Retinal pigment epithelial cell (primary cell): Measurements from ENCODE around the gene MSMP.

Experiments
- DNase-seq: peaks from one replicate; pipeline ENCODE4 v3.0.0-alpha.2; 2010; ENCODE audit warnings: low read depth
- H3K4me3 ChIP-seq: 2 replicates; pipeline ENCODE4 v1.5.1; 2011; ENCODE audit warnings: mild to moderate bottlenecking, low read length, control low read depth, moderate library complexity
- CTCF ChIP-seq: conservative IDR thresholded peaks from 2 replicates; pipeline ENCODE4 v1.5.1; 2011; ENCODE audit warnings: low read depth, low read length, control low read depth, inconsistent platforms

Gene MSMP

DNA sequence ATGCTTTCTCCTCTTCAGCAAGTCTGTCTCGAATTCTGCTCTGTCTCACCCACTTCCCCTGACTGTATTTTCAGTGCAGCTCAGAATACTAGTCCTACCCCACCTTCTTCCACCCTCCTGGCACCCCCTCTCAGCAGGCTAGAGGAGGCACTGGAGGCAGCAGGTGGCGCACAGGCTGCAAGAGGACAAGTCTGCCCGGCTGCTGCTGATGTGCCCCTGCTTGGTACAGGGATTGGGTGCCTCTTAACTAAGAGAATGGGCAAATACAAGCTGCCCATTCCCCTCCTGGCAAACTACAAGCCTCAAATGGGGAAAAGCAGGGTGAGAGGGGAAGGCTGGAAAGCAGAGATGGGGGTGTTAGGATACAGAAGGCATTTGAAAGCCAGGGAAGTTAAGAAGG, 27.1 kb downstream of the MSMP start:
- peak; percentile 37 for DNase-seq
- peak; percentile 53 for TF ChIP-seq CTCF
- no peak overlapping the region for H3K4me3 ChIP-seq

DNA sequence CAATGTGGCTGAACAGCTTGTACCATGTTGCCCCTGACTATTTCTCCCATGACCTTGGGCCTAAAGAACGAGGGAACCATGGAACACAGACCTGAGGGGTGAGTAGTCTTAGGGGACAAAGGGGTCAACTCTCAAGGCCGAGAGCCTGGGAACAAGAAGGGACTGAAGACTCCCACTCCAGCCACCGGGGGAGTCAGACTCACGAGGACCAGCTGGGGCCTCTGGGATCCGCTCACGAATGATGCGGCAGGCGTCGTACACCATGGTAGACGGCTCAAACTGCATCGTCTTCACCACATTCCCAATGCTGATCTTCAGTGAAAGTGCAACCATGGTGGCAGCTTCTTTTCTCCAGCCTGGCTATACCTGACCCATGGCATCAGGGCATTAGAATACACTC, 28.7 kb downstream of the MSMP start:
- no peak for DNase-seq
- TF ChIP-seq CTCF, result no peak
- no peak overlapping the region for H3K4me3 ChIP-seq

- H3K4me3 ChIP-seq, result no peak overlapping the region
- no peak for DNase-seq
- no peak for TF ChIP-seq CTCF
Measured at GRCh38 chr9:35723908-35724307, 30.2 kb downstream of the MSMP start.

GRCh38 chr9:35723426-35723825, 30.6 kb downstream of the MSMP start:
- DNase-seq, result no peak
- H3K4me3 ChIP-seq, result no peak overlapping the region
- TF ChIP-seq CTCF, result no peak

DNA sequence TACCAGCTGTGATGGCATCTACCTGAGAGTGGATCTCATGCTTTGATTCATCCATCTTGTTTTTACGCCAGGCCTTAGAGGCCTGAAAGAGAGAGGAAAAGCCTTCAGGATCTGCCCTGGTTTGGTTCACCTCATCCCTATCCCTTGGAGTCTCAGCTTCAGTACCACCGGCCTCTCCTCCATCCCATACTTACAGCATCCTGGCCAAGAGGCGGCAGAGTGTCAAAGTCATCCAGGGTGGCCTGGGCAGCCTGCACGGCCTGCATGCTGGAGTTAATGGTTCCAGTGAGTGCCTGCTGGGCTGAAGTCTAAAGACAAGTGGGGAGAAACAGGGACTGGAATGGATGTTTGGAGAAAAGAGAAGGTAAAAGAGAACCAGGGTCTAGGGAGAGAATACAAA, 34.5 kb downstream of the MSMP start:
- TF ChIP-seq CTCF, result no peak
- no peak overlapping the region for H3K4me3 ChIP-seq
- DNase-seq, result no peak

DNA sequence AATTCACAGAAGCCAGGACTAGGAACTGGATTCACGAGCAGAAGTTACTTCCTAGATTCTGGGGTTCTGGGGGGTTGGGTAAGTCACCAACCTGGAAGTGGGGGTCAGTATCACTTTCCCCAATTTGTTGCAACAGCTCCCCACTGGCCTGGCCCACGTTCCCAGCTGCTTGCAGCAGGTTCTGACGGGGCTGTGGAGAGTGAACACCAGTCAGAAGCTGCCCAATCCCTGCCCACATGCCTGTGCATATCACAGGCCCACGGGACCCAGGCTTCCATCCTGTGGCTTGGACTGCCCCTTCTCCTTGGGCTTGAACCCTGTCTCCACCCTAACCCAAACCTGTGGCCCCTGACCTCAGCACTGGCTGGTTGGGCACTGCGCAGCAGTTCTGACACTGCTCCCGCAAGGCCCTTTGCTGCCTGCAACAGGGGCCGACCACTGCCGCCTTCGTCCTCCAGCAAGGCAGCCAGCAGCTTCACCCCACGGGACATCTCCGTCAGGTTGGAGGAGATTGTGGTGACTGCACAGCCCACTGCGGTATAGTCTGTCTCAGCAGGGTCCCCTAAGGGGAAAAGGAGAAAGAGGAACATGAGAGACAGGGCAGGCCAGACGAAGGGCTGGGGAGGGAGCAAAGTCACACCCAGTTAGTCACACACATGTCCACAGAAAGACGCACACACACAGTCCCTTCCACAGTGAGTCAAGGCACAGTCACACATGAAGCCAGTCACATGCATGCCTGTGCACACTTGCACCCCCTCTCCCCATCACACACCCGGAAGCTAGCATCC, 35.2 kb downstream of the MSMP start:
- DNase-seq, result no peak
- no peak overlapping the region for H3K4me3 ChIP-seq
- no peak for TF ChIP-seq CTCF

DNA sequence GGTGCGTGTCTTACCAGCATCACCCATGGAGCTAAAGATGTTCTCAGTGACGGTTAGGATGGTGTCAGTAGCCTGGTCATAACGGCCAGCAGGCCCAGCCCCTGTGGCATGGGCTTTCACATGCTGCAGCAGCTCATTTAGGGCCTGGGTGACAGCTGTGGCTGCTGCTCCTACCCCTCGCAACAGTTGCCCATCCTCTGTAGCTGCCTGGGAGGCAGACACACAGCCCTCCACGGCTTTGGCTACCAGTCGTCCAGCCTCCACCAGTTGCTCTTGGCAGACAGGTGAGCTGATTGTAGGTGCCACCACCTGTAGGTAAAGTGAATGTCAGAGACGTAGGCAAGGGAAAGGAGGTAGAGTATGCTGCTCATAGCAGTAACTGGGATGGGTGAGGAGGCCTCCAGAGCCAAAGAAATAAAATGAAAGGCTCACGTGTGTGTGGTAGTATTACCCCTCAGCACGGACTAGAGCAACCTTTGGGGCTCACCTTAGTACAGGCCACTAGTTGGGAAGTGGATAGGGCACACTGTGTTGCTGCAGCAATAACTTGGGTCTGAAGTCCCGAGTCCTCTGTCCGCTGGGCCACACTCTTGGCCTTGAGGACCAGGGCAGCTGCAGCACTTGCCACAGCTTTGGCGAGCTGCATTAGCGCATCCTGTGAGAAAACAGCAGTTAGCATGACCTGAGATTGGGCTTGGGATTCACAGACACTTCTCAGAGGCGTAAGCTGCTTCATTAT, 36.8 kb downstream of the MSMP start:
- no peak overlapping the region for H3K4me3 ChIP-seq
- DNase-seq, result no peak
- TF ChIP-seq CTCF, result no peak
